Activated CD4-positive, alpha-beta T cell treated with anti-CD3 and anti-CD28 coated beads, Interleukin-2, amount 10 ng/mL, durations not matched to agents 7 days and 5 days (primary cell): ENCODE measurements around the gene MRPL55. TPM values are rescaled to one million over a fixed set of nuclear protein-coding genes. Genes with fewer than 3 reads are reported as not detected.
"Not testable (repeated sequence)": the region's sequence is repeated elsewhere in the genome, so short reads cannot be mapped to it uniquely, and the experiment has no call there.

Experiments used
- CTCF ChIA-PET: fragments of 350-600 bp; sonication (Branson Sonifier 250); formaldehyde crosslinking; loops from one replicate; lab custom pipeline; 2021; ENCODE audit warnings: antibody characterized with exemption; lab: Charles Lee
- POLR2A ChIA-PET: fragments of 350-600 bp; sonication (Branson Sonifier 250); formaldehyde crosslinking; loops from one replicate; lab custom pipeline; 2021; ENCODE audit warnings: antibody characterized with exemption; lab: Charles Lee
- DNase-seq: peaks from one replicate; pipeline ENCODE4 v3.0.0-alpha.2; 2020
- H3K27ac Mint-ChIP-seq: one replicate; pipeline ENCODE4 v1.8.0; 2021; ENCODE audit warnings: mild to moderate bottlenecking, moderate library complexity, mixed read lengths
- H3K27me3 Mint-ChIP-seq: one replicate; pipeline ENCODE4 v1.8.0; 2021; ENCODE audit warnings: mixed read lengths
- H3K36me3 Mint-ChIP-seq: one replicate; pipeline ENCODE4 v1.8.0; 2021; ENCODE audit warnings: low read depth, mixed read lengths
- H3K4me1 Mint-ChIP-seq: one replicate; pipeline ENCODE4 v1.8.0; 2021; ENCODE audit warnings: mixed read lengths
- H3K4me3 Mint-ChIP-seq: one replicate; pipeline ENCODE4 v1.8.0; 2021; ENCODE audit warnings: mild to moderate bottlenecking, moderate library complexity, mixed read lengths
- H3K9me3 Mint-ChIP-seq: one replicate; pipeline ENCODE4 v1.8.0; 2021; ENCODE audit warnings: mixed read lengths
- total RNA-seq, 2 experiments: library from RNA; stranded (reverse); gene quantifications; one replicate each; pipeline ENCODE4 v1.2.3, GENCODE V29; 2021

The MRPL55 gene
- total RNA-seq, 2 experiments from 2014 or later: 38.6 to 44.1 TPM

DNA sequence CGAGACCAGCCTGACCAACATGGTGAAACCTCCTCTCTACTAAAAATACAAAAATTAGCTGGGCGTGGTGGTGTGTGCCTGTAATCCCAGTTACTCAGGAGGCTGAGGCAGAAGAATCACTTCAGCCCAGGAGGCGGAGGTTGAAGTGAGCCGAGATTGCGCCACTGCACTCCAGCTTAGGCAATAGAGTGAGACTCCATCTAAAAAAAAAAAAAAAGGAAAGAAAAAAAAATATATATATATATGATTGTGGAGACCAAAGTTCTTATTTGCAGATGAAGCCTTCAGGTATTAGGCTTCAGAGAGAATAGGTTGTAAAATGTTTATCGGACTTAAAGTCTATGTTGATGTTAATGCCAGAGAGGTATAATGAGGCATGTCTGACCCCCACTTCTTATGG lies 2.2 kb upstream of the MRPL55 start:
- H3K27ac Mint-ChIP-seq, POLR2A ChIA-PET, H3K4me3 Mint-ChIP-seq, DNase-seq, H3K36me3 Mint-ChIP-seq, H3K27me3 Mint-ChIP-seq, H3K9me3 Mint-ChIP-seq: not testable (repeated sequence)
- peaks cover 24% of the 10 kb centered on the region for H3K4me1 Mint-ChIP-seq
- CTCF ChIA-PET: interaction anchor here (1.3 to 1.5 kb wide), 2 partner anchors 29 to 55 kb away, joined by 3 read pairs; partner anchors contain the start of gene ARF1

GRCh38 chr1:228110556-228110955 lies 1.5 kb upstream of the MRPL55 start:
- no peaks in the 10 kb centered on the region for H3K9me3 Mint-ChIP-seq
- no peaks in the 10 kb centered on the region for H3K27me3 Mint-ChIP-seq
- no peak overlapping the region for H3K4me3 Mint-ChIP-seq
- H3K4me1 Mint-ChIP-seq: peaks cover 24% of the 10 kb centered on the region
- ChIA-PET CTCF (interaction anchor here (1.1 to 1.5 kb wide), 6 partner anchors 8 to 56 kb away, joined by 3 to 7 read pairs (median 3); partner anchors contain the start of gene ARF1), POLR2A (no interaction called here)
- H3K36me3 Mint-ChIP-seq: peaks cover 3% of the 10 kb centered on the region
- no peak for DNase-seq
- H3K27ac Mint-ChIP-seq: no peak overlapping the region

- Mint-ChIP-seq H3K36me3 (peaks cover 3% of the 10 kb centered on the region), H3K4me1 (peaks cover 24% of the 10 kb centered on the region), H3K27me3 (no peaks in the 10 kb centered on the region), H3K27ac (peak overlapping the region; percentile 96), H3K9me3 (no peaks in the 10 kb centered on the region), H3K4me3 (peak overlapping the region; percentile 92)
- ChIA-PET POLR2A (no interaction called here), CTCF (interaction anchor here (1.1 to 1.5 kb wide), 6 partner anchors 9 to 56 kb away, joined by 3 to 7 read pairs (median 3); partner anchors contain the start of genes ARF1 and IBA57)
- DNase-seq: no peak
These were observed 926 bp upstream of the MRPL55 start for GRCh38 chr1:228109962-228110488.

- Mint-ChIP-seq H3K4me1 (peaks cover 38% of the 10 kb centered on the region), H3K36me3 (peaks cover 6% of the 10 kb centered on the region), H3K9me3 (no peaks in the 10 kb centered on the region), H3K27me3 (no peaks in the 10 kb centered on the region), H3K4me3 (peak overlapping the region; percentile 92), H3K27ac (peak overlapping the region; percentile 96)
- ChIA-PET CTCF (interaction anchor here (1.3 kb wide), 1 partner anchor 57 kb away, joined by 3 read pairs; the partner anchor contains the start of gene IBA57), POLR2A (no interaction called here)
- no peak for DNase-seq
These were observed 392 bp downstream of the MRPL55 start for GRCh38 chr1:228108742-228109072.

- H3K4me3 Mint-ChIP-seq: peak overlapping the region; percentile 92
- H3K9me3 Mint-ChIP-seq: no peaks in the 10 kb centered on the region
- H3K36me3 Mint-ChIP-seq: peaks cover 9% of the 10 kb centered on the region
- H3K27me3 Mint-ChIP-seq: no peaks in the 10 kb centered on the region
- ChIA-PET CTCF (interaction anchor here (0.5 to 1.0 kb wide), 2 partner anchors 30 to 58 kb away, joined by 3 read pairs; no protein-coding TSS in a partner anchor), POLR2A (no interaction called here)
- DNase-seq: no peak
- peaks cover 43% of the 10 kb centered on the region for H3K4me1 Mint-ChIP-seq
- peak overlapping the region; percentile 96 for H3K27ac Mint-ChIP-seq
These were observed 926 bp downstream of the MRPL55 start for GRCh38 chr1:228108055-228108690.

DNA sequence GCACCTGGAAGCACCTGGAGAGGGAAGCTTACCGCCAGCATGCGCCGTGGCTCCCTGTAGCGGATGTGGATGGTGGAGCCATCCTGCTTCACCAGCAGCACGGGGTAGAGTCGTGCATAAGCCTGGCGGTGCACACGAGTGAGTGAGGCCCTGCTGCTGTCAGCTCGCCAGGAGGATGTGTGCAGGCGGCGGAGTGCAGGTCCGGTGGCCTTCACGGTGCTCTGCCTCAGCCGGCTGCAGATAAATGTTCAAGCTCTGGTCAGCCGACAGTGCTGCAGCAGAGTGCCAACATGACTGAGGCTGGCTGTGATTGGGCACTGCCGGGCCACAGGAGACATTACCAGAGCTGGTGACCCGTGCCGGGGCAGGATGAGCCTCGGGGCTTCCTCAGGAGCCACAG lies 1.5 kb downstream of the MRPL55 start:
- ChIA-PET POLR2A (no interaction called here), CTCF (interaction anchor here (0.5 to 1.0 kb wide), 3 partner anchors 9 to 59 kb away, joined by 3 read pairs; no protein-coding TSS in a partner anchor)
- H3K4me3 Mint-ChIP-seq: peak overlapping the region; percentile 92
- H3K4me1 Mint-ChIP-seq: peaks cover 43% of the 10 kb centered on the region
- H3K36me3 Mint-ChIP-seq: peaks cover 9% of the 10 kb centered on the region
- peak overlapping the region; percentile 96 for H3K27ac Mint-ChIP-seq
- no peak for DNase-seq
- no peaks in the 10 kb centered on the region for H3K27me3 Mint-ChIP-seq
- no peaks in the 10 kb centered on the region for H3K9me3 Mint-ChIP-seq

GRCh38 chr1:228106800-228107054 lies 2.4 kb downstream of the MRPL55 start:
- Mint-ChIP-seq H3K4me1 (peaks cover 41% of the 10 kb centered on the region), H3K4me3 (peak overlapping the region; percentile 27), H3K27me3 (no peaks in the 10 kb centered on the region), H3K36me3 (peaks cover 9% of the 10 kb centered on the region), H3K27ac (peak overlapping the region; percentile 81), H3K9me3 (no peaks in the 10 kb centered on the region)
- CTCF ChIA-PET: interaction anchor here (0.7 to 1.5 kb wide), 3 partner anchors 31 to 60 kb away, joined by 5 read pairs; partner anchors contain the start of gene IBA57
- DNase-seq: no peak
- POLR2A ChIA-PET: no interaction called here

DNA sequence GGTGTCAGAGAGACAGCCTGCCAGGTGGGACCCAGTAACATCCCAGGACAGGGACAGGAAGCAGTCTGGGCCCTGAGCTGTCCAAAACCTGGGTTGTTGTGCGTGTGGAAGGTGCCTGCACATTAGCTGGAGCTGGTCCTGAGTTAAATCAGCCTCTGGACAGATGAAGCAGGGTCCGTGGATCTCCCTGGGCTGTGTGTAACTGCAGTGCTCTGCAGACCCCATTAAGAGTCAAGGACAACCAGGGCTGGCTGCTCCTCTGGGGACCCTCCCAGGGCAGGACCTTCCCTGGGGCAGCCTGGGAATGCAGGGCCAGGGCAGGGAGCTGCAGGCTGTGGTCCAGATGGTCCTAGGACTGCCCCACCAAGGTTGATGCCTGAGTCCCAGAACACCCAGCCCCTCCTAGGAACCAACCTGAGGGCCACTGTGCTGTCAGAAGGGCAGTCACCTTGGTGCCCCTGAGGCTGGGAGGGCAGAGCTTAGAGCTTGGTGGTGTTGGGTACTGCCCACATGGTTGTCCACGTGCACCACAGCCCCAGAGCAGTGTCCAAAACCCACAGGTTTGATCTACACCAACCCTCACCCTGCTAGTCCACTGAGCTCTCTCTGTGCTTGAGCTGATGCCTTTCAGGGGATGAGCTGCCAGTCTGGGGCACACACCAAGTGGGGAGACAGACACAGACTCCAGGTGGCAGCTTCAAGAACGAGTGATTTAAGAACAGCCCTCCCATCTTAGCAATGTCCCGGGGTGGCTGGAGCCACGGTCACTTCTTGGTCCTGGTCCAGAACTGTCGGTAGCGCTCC lies 2.9 kb downstream of the MRPL55 start:
- H3K36me3 Mint-ChIP-seq: peaks cover 9% of the 10 kb centered on the region
- H3K4me1 Mint-ChIP-seq: peaks cover 47% of the 10 kb centered on the region
- H3K4me3 Mint-ChIP-seq: no peak overlapping the region
- H3K9me3 Mint-ChIP-seq: no peaks in the 10 kb centered on the region
- ChIA-PET CTCF (interaction anchor here (0.7 to 1.5 kb wide), 3 partner anchors 32 to 60 kb away, joined by 5 read pairs; partner anchors contain the start of gene IBA57), POLR2A (no interaction called here)
- H3K27me3 Mint-ChIP-seq: no peaks in the 10 kb centered on the region
- peak overlapping the region; percentile 81 for H3K27ac Mint-ChIP-seq
- DNase-seq: no peak

DNA sequence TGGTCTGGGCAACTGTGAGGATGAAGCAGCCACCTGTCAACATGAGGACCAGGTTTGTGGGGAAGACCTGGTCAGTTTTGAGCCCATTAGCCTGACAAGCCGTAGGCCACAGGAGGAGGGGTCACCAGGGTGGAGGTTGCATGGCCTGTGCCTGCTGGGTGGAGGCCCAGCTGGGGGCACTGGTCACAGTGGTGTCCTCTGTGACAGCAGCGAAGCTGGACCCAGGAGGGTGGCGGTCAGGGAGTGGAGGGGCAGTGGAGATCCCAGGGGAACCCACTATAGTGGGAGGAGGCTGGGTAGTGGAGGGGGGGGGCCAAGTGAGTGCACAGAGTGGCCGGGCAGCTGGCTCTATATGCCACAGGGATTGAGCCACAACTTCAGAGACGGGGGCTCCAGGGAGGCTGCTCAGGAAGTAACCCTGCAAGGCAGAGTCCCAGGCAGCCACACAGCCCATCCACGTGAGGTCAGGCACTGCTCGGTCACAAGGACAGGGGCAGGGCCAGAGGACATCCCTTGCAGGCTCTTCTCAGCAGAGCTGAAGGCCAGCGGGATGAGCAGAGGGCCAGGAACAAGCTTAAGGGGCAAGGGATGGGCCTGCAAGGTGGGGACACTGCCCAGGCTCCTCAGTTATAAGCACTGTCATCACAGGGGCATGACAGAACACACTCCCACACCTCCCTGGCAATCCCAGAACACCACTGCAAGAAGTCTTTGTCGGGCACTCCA lies 3.7 kb downstream of the MRPL55 start:
- Mint-ChIP-seq H3K27me3 (no peaks in the 10 kb centered on the region), H3K9me3 (no peaks in the 10 kb centered on the region), H3K27ac (no peak overlapping the region), H3K4me3 (no peak overlapping the region), H3K36me3 (peaks cover 9% of the 10 kb centered on the region), H3K4me1 (peaks cover 49% of the 10 kb centered on the region)
- ChIA-PET CTCF (interaction anchor here (1.5 to 2.3 kb wide), 2 partner anchors 61 kb away, joined by 5 read pairs; no protein-coding TSS in a partner anchor), POLR2A (no interaction called here)
- no peak for DNase-seq

- ChIA-PET POLR2A (no interaction called here), CTCF (interaction anchor here (1.0 to 2.3 kb wide), 2 partner anchors 14 to 62 kb away, joined by 4 to 5 read pairs; no protein-coding TSS in a partner anchor)
- Mint-ChIP-seq H3K27me3 (no peaks in the 10 kb centered on the region), H3K4me1 (peaks cover 43% of the 10 kb centered on the region), H3K27ac (peak overlapping the region; percentile 97), H3K4me3 (peak overlapping the region; percentile 93), H3K36me3 (peaks cover 9% of the 10 kb centered on the region), H3K9me3 (no peaks in the 10 kb centered on the region)
- DNase-seq: no peak
These were observed 4.4 kb downstream of the MRPL55 start for GRCh38 chr1:228104526-228105269.

GRCh38 chr1:228102791-228103620 lies 6.1 kb downstream of the MRPL55 start, which contains the start of gene C1orf35:
C1orf35 (minus strand) TSS chr1:228103325; CDS start chr1:228103227, 98 bp downstream.
- H3K9me3 Mint-ChIP-seq: no peaks in the 10 kb centered on the region
- H3K36me3 Mint-ChIP-seq: peaks cover 19% of the 10 kb centered on the region
- POLR2A ChIA-PET: interaction anchor here (0.7 kb wide), 1 partner anchor 52 kb away, joined by 3 read pairs; no protein-coding TSS in a partner anchor
- DNase-seq: peak; percentile 97
- peak within 1 kb of the TSS; percentile 93 for H3K4me3 Mint-ChIP-seq
- no peaks in the 10 kb centered on the region for H3K27me3 Mint-ChIP-seq
- peaks cover 33% of the 10 kb centered on the region for H3K4me1 Mint-ChIP-seq
- CTCF ChIA-PET: interaction anchor here (1.0 to 2.3 kb wide), 2 partner anchors 12 to 64 kb away, joined by 4 to 5 read pairs; no protein-coding TSS in a partner anchor
- peak within 1 kb of the TSS; percentile 97 for H3K27ac Mint-ChIP-seq
